Activated CD8-positive, alpha-beta T cell treated with anti-CD3 and anti-CD28 coated beads, Interleukin-2, amount 10 ng/mL, durations not matched to agents 7 days and 5 days (primary cell): Measurements from ENCODE around the gene NCKAP5. TPM values are rescaled to one million over a fixed set of nuclear protein-coding genes. Genes with fewer than 3 reads are reported as not detected.
"Not testable (repeated sequence)": the region's sequence is repeated elsewhere in the genome, so short reads cannot be mapped to it uniquely, and the experiment has no call there.

ENCODE experiments used
- ATAC-seq: fragments of 150-1000 bp; cut with Tn5 transposase; one replicate; pipeline ENCODE4 v1.10.0; 2021; ENCODE audit warnings: moderate library complexity
- CTCF ChIA-PET: fragments of 350-600 bp; sonication (Branson Sonifier 250); formaldehyde crosslinking; loops from one replicate; lab custom pipeline; 2021; ENCODE audit warnings: antibody characterized with exemption; lab: Charles Lee
- POLR2A ChIA-PET: fragments of 350-600 bp; sonication (Branson Sonifier 250); formaldehyde crosslinking; loops from one replicate; lab custom pipeline; 2021; ENCODE audit warnings: antibody characterized with exemption; lab: Charles Lee
- DNase-seq: peaks from one replicate; pipeline ENCODE4 v3.0.0-alpha.2; 2020
- H3K27ac Mint-ChIP-seq: one replicate; pipeline ENCODE4 v1.8.0; 2021; ENCODE audit warnings: mild to moderate bottlenecking, mixed read lengths
- H3K27me3 Mint-ChIP-seq: one replicate; pipeline ENCODE4 v1.8.0; 2021; ENCODE audit warnings: low read depth, mixed read lengths
- H3K36me3 Mint-ChIP-seq: one replicate; pipeline ENCODE4 v1.8.0; 2021; ENCODE audit warnings: low read depth, mixed read lengths
- H3K4me1 Mint-ChIP-seq: one replicate; pipeline ENCODE4 v1.8.0; 2021; ENCODE audit warnings: low read depth, mixed read lengths
- H3K4me3 Mint-ChIP-seq: one replicate; pipeline ENCODE4 v1.8.0; 2021; ENCODE audit warnings: mild to moderate bottlenecking, mixed read lengths
- H3K9me3 Mint-ChIP-seq: one replicate; pipeline ENCODE4 v1.8.0; 2022; ENCODE audit warnings: mixed read lengths; ENCODE audit not compliant: insufficient read depth
- total RNA-seq, 2 experiments: library from RNA; stranded (reverse); gene quantifications; one replicate each; pipeline ENCODE4 v1.2.3, GENCODE V29; 2021

Gene NCKAP5
- total RNA-seq, 2 experiments from 2014 or later: not detected

- H3K27me3 Mint-ChIP-seq: no peaks in the 10 kb centered on the region
- H3K36me3 Mint-ChIP-seq: no peaks in the 10 kb centered on the region
- DNase-seq (no peak), ATAC-seq (no peak)
- ChIA-PET CTCF (no interaction called here), POLR2A (no interaction called here)
- H3K27ac Mint-ChIP-seq: no peak overlapping the region
- no peak overlapping the region for H3K4me3 Mint-ChIP-seq
- no peaks in the 10 kb centered on the region for H3K9me3 Mint-ChIP-seq
- H3K4me1 Mint-ChIP-seq: no peaks in the 10 kb centered on the region
These were observed 837.7 kb downstream of the NCKAP5 start for GRCh38 chr2:132730611-132731010.

DNA sequence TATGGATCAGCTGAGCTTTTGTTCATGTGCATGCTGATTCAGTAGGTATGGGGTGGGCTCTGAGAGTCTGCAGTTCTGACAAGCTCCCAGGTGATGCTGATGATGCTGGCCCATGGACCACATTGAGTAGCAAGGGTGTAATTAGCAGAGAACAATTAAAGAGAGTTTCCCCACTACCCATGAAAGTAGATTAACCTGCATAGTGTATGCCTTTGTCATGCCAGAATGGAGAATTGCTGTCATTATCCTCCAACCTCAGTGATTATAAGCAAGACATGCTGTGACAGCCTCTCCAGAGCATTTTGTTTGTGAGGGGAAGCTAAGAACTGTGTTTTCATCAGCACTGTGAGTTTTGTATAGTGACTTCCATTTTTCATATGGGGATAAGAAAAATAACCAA, 838.7 kb downstream of the NCKAP5 start:
- H3K4me1 Mint-ChIP-seq: no peaks in the 10 kb centered on the region
- POLR2A ChIA-PET: no interaction called here
- no peaks in the 10 kb centered on the region for H3K27me3 Mint-ChIP-seq
- H3K36me3 Mint-ChIP-seq: no peaks in the 10 kb centered on the region
- no peak overlapping the region for H3K4me3 Mint-ChIP-seq
- no peaks in the 10 kb centered on the region for H3K9me3 Mint-ChIP-seq
- no peak for DNase-seq
- CTCF ChIA-PET: no interaction called here
- H3K27ac Mint-ChIP-seq: no peak overlapping the region
- ATAC-seq: no peak

- no peak for DNase-seq
- no peak overlapping the region for H3K4me3 Mint-ChIP-seq
- H3K27ac Mint-ChIP-seq: no peak overlapping the region
- no peaks in the 10 kb centered on the region for H3K27me3 Mint-ChIP-seq
- ChIA-PET POLR2A (no interaction called here), CTCF (no interaction called here)
- H3K9me3 Mint-ChIP-seq: no peaks in the 10 kb centered on the region
- no peaks in the 10 kb centered on the region for H3K4me1 Mint-ChIP-seq
- no peak for ATAC-seq
- H3K36me3 Mint-ChIP-seq: no peaks in the 10 kb centered on the region
These were observed 842.1 kb downstream of the NCKAP5 start for GRCh38 chr2:132726155-132726554.

GRCh38 chr2:132725748-132726147, 842.5 kb downstream of the NCKAP5 start:
- Mint-ChIP-seq H3K4me3 (no peak overlapping the region), H3K4me1 (no peaks in the 10 kb centered on the region), H3K9me3 (no peaks in the 10 kb centered on the region), H3K27ac (no peak overlapping the region), H3K27me3 (no peaks in the 10 kb centered on the region), H3K36me3 (no peaks in the 10 kb centered on the region)
- ATAC-seq (no peak), DNase-seq (no peak)
- POLR2A ChIA-PET: no interaction called here
- CTCF ChIA-PET: no interaction called here

- no peak for DNase-seq
- Mint-ChIP-seq H3K4me1 (no peaks in the 10 kb centered on the region), H3K36me3 (no peaks in the 10 kb centered on the region), H3K4me3 (no peak overlapping the region), H3K27ac (no peak overlapping the region), H3K27me3 (no peaks in the 10 kb centered on the region), H3K9me3 (no peaks in the 10 kb centered on the region)
- ChIA-PET CTCF (no interaction called here), POLR2A (no interaction called here)
- ATAC-seq: no peak
These were observed 843.1 kb downstream of the NCKAP5 start for GRCh38 chr2:132725148-132725547.

DNA sequence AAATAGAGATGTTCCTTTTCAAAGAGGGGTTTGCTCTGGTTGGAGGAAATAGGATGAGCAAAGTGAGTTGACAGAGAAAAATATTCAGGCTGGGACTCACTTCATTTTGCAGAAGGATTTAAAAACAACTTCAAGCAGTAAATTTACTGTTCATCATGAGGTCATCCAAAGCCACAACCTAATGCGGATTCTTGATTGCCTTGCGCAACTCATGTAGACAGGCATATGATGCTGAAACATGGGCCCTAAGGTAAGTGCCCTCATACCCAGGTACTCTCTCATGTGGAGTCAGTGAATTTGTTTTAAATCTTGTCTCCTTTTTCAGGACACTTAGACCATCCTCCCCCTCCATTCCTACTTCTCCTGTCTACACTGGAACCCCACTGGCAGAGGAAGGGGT, 846.3 kb downstream of the NCKAP5 start:
- H3K4me3 Mint-ChIP-seq: no peak overlapping the region
- CTCF ChIA-PET: no interaction called here
- DNase-seq (no peak), ATAC-seq (no peak)
- no peak overlapping the region for H3K27ac Mint-ChIP-seq
- POLR2A ChIA-PET: no interaction called here
- H3K4me1 Mint-ChIP-seq: no peaks in the 10 kb centered on the region
- H3K27me3 Mint-ChIP-seq: no peaks in the 10 kb centered on the region
- H3K36me3 Mint-ChIP-seq: no peaks in the 10 kb centered on the region
- no peaks in the 10 kb centered on the region for H3K9me3 Mint-ChIP-seq

- CTCF ChIA-PET: no interaction called here
- Mint-ChIP-seq H3K9me3 (no peaks in the 10 kb centered on the region), H3K36me3 (no peaks in the 10 kb centered on the region), H3K4me3 (no peak overlapping the region), H3K4me1 (no peaks in the 10 kb centered on the region), H3K27ac (no peak overlapping the region), H3K27me3 (no peaks in the 10 kb centered on the region)
- DNase-seq (no peak), ATAC-seq (no peak)
- POLR2A ChIA-PET: no interaction called here
These were observed 847.9 kb downstream of the NCKAP5 start for GRCh38 chr2:132720393-132720792.

DNA sequence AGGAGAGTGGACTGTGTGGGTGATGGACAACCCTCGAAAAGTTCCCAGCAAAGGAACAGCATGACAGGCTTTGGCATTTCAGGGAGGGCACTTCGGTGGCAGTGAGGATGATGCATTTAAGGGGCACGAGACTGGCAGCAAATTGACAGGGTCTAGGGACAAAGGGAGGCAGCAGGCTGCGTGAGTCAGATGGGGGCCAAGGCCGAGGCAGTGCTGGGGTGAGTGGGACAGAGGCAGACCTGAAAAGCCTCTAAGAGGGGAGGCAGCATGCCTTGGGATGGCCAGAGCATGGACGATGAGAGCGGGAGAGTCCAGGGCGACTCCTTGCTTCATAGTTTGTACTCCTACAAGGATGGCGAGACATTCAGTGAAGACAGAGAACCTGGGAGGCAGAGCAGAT, 848.8 kb downstream of the NCKAP5 start:
- no peak overlapping the region for H3K27ac Mint-ChIP-seq
- ATAC-seq: no peak
- POLR2A ChIA-PET: no interaction called here
- no peaks in the 10 kb centered on the region for H3K36me3 Mint-ChIP-seq
- no peak for DNase-seq
- no peak overlapping the region for H3K4me3 Mint-ChIP-seq
- no peaks in the 10 kb centered on the region for H3K9me3 Mint-ChIP-seq
- CTCF ChIA-PET: no interaction called here
- H3K4me1 Mint-ChIP-seq: no peaks in the 10 kb centered on the region
- no peaks in the 10 kb centered on the region for H3K27me3 Mint-ChIP-seq

DNA sequence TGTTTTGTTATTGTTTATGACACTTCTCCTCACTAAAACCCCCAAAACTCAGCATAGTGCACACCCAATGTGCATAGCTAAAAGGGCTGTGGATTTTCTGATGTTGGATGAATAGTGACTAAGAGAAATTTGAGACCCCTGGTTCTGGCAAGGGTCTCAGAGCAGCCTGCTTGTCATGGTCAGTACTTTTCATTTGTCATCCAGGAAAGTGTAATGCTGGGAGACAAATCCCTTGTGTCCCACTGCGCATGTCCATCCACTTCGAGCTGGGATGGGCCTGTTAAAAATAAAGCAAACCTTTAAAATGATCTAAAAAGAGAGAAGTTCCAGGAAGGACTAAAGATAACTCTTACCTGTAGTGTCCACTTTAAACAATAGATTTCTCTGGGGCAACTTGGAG, 851.3 kb downstream of the NCKAP5 start:
- Mint-ChIP-seq H3K9me3 (no peaks in the 10 kb centered on the region), H3K27ac (no peak overlapping the region), H3K27me3 (no peaks in the 10 kb centered on the region), H3K4me1 (no peaks in the 10 kb centered on the region), H3K4me3 (no peak overlapping the region), H3K36me3 (no peaks in the 10 kb centered on the region)
- POLR2A ChIA-PET: no interaction called here
- DNase-seq: no peak
- CTCF ChIA-PET: no interaction called here
- ATAC-seq: no peak

DNA sequence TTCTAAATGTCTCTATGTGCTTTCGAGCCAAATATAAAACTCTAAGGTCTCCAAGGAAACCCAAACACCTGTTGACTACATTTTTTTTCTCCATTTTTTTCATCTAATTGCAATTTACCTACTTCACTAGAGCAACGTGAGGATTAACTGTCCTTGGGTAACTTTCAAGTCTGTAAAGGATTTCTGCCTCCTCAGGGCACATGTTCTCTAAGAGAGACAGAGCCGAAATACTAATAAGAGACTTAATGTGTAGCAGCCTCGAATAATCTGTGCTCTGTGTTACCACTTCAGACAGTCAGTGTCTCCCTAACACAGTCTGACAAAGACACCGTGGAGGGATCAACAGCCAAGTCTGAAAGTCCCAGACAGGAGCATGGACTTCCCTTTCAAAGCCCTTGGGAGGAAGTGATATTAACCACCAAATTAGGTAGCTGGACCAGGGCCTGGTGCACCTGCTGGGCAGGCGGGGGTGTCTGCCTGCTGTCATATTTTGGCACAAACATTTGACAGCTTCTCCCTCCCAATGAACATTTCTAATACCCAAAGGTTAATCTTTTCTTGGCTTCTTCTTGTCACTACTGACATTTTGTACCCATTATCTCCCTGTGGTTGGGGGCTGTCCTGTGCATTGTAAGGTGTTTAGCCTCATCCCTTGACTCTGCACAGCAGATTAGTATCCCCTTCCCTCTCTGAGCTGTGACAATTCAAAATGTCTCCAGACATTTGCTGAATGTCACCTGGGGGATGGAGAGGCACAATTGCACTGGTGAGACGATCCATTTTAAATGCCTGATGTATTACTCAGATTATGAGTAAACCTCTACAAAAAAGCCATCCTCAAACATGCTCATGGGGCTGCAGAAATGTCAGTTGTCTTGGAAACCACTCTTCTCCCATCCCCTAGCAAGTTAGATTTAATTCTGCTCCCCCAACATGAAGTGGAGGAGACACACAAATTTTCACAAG, 852.6 kb downstream of the NCKAP5 start:
- ATAC-seq (no peak), DNase-seq (no peak)
- H3K36me3 Mint-ChIP-seq: no peaks in the 10 kb centered on the region
- no peak overlapping the region for H3K27ac Mint-ChIP-seq
- ChIA-PET POLR2A (no interaction called here), CTCF (no interaction called here)
- H3K4me1 Mint-ChIP-seq: no peaks in the 10 kb centered on the region
- H3K9me3 Mint-ChIP-seq: no peaks in the 10 kb centered on the region
- H3K4me3 Mint-ChIP-seq: no peak overlapping the region
- no peaks in the 10 kb centered on the region for H3K27me3 Mint-ChIP-seq

DNA sequence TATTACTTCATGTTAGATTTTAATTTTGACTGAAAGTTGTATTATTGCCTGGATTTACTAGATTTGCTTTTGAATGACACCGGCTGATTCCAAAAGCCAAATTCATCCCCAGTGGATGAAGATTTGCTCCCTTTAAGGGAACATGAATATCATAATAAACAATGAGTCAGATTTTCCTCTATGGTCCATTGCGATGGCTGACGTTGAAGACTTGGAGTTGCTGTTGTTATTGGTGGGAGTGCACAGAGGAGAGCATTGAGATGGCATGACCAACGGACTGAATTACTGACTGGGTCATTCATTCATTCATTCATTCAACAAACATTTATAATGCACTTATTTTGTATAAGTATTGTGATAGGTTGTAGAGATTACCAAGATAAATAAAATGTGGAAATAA, 864.9 kb downstream of the NCKAP5 start:
- DNase-seq (no peak), ATAC-seq (no peak)
- H3K4me1 Mint-ChIP-seq: no peaks in the 10 kb centered on the region
- no peaks in the 10 kb centered on the region for H3K36me3 Mint-ChIP-seq
- ChIA-PET POLR2A (no interaction called here), CTCF (no interaction called here)
- H3K9me3 Mint-ChIP-seq: no peaks in the 10 kb centered on the region
- no peak overlapping the region for H3K4me3 Mint-ChIP-seq
- H3K27me3 Mint-ChIP-seq: no peaks in the 10 kb centered on the region
- no peak overlapping the region for H3K27ac Mint-ChIP-seq

- Mint-ChIP-seq H3K27me3 (no peaks in the 10 kb centered on the region), H3K4me3 (no peak overlapping the region), H3K9me3 (no peaks in the 10 kb centered on the region), H3K36me3 (no peaks in the 10 kb centered on the region), H3K4me1 (no peaks in the 10 kb centered on the region), H3K27ac (no peak overlapping the region)
- DNase-seq (no peak), ATAC-seq (no peak)
- ChIA-PET POLR2A (no interaction called here), CTCF (no interaction called here)
These were observed 866.5 kb downstream of the NCKAP5 start for GRCh38 chr2:132701810-132702209.

DNA sequence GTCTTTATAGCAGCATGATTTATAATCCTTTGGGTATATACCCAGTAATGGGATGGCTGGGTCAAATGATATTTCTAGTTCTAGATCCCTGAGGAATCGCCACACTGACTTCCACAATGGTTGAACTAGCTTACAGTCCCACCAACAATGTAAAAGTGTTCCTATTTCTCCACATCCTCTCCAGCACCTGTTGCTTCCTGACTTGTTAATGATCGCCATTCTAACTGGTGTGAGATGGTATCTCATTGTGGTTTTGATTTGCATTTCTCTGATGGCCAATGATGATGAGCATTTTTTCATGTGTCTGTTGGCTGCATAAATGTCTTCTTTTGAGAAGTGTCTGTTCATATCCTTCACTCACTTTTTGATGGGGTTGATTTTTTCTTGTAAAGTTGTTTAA, 868.5 kb downstream of the NCKAP5 start:
- POLR2A ChIA-PET, CTCF ChIA-PET: not testable (repeated sequence)

More for the DNA sequence above, 868.5 kb downstream of the NCKAP5 start:
- not testable (repeated sequence) for ATAC-seq, H3K9me3 Mint-ChIP-seq, DNase-seq, H3K27ac Mint-ChIP-seq, H3K27me3 Mint-ChIP-seq, H3K4me1 Mint-ChIP-seq, H3K4me3 Mint-ChIP-seq, H3K36me3 Mint-ChIP-seq
